Cerebellar nuclear complex (tissue), 1 donor: ENCODE measurements around the gene KCNMA1.
"Not testable (repeated sequence)": the region's sequence is repeated elsewhere in the genome, so short reads cannot be mapped to it uniquely, and the experiment has no call there.

Experiments used
- DNase-seq, 2 experiments: peaks; one replicate each; lab custom pipeline; 2025; lab: John Stamatoyannopoulos, UW

The KCNMA1 gene

GRCh38 chr10:77604941-77605351, 32.7 kb downstream of the KCNMA1 start:
- no peak for DNase-seq

DNA sequence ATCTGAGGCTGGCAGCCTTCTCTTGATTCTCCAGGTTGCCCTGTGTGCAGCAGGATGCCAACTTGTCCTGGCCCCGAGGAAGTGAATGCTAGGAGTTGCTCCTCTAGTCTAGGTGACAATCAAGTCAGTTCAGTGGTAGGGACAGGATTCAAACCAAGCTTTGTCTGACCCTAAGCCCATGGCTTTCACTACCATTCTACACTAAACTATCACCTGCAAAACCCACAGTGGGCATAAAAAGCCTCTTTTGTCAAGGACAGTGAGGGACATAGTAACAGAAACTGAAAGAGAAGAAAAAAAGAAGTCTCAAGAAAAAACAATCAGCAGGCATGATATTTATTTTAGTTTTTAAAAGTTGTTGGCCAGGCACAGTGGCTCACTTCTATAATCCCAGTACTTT, 33.5 kb downstream of the KCNMA1 start:
- DNase-seq, result no peak

DNA sequence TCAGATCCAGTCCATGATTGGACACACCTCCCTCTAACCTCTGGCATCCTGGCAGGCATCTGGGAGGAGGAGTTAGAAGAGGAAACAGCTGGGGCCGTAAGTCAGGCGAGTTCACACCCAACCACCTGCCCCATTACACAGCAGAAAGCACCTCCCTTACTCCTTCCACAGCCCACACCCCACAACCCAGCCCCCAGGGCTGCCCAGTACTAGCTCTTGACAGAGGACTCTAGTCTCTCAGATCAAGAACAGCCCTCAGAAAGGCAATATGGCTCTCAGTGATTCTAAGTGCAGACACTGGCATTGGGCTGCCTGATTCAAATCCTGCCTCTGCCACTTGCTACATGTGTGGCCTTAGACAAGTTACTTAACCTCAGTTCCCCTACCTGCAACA, 34.1 kb downstream of the KCNMA1 start:
- no peak for DNase-seq

GRCh38 chr10:77602913-77603533, 34.6 kb downstream of the KCNMA1 start:
- no peak for DNase-seq

- DNase-seq, result no peak
These were observed 35.2 kb downstream of the KCNMA1 start for GRCh38 chr10:77602231-77602912.

DNA sequence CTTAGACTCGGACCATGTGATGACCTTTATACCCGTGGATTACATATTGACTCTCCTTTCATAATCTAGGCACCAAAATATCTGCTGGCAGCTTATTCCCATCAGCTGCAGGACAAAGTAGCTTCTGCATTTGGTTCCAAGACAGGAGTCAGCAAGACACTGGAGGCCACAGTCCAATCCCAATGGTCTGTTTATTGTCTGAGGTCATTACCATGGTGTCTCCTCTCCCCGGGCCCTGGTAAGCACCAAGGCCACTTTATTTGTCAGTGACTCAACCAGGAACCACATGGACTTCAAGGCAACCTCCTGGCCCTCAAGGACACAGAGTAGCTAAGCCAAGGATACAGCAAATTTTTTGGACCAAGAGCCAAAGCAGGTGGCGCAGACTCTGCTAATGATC, 36.1 kb downstream of the KCNMA1 start:
- no peak for DNase-seq

- DNase-seq, result no peak
These were observed 37.0 kb downstream of the KCNMA1 start for GRCh38 chr10:77600640-77601039.

- DNase-seq, result no peak
These were observed 38.0 kb downstream of the KCNMA1 start for GRCh38 chr10:77599651-77600050.

DNA sequence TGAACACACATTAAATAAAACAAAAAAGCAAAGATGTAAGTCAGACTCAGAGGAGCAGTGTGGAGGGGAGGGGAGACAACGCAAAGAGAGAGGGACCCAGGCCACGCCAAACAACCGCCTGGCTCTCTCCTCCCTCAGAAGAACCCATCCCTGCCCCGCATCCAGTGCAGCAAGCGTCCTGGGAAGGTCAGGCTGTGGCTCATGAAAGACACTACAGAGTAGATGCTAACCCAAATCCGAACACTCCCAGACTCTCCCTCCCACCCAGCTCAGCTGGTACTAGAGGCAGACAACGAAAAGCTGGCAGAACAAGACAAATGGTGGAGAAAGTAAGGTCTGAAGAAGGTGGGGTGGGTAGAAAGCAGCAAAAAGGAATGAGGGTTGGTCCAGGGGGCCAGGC, 39.0 kb downstream of the KCNMA1 start:
- DNase-seq, result no peak

DNA sequence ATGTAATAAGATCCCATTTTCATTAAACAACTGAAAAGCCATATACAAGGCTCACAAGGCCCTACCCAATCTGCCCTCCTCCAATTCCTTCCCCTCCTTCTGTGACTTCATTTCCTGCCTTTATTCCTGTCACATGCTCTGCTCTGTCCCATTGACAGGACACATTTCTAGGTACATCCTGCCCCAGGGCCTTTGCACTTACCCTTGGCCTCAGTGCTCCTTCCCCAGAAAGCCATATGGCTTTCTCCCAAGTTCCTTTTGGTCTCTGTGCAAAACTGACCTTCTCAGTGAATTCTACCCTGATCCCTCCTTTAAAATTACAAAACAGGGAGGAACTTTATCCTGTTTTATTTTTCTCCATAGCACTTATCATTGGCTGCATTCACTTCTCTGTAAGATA, 40.0 kb downstream of the KCNMA1 start:
- DNase-seq, result no peak

DNA sequence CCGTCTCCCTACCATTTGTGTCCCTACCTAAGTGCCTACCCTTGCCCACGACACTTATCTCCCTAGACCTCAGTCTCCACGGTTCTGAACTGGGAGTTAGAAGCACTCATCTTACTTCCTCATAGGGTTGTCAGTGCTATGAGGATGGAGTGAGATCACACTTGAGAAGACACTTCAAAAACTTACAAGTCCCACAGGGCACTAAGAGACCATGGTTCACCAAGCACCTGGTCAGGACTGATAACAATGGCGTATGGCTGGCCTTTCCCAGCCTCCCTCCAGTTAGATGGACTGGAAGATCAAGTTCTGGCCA, 43.2 kb downstream of the KCNMA1 start:
- DNase-seq, result no peak

DNA sequence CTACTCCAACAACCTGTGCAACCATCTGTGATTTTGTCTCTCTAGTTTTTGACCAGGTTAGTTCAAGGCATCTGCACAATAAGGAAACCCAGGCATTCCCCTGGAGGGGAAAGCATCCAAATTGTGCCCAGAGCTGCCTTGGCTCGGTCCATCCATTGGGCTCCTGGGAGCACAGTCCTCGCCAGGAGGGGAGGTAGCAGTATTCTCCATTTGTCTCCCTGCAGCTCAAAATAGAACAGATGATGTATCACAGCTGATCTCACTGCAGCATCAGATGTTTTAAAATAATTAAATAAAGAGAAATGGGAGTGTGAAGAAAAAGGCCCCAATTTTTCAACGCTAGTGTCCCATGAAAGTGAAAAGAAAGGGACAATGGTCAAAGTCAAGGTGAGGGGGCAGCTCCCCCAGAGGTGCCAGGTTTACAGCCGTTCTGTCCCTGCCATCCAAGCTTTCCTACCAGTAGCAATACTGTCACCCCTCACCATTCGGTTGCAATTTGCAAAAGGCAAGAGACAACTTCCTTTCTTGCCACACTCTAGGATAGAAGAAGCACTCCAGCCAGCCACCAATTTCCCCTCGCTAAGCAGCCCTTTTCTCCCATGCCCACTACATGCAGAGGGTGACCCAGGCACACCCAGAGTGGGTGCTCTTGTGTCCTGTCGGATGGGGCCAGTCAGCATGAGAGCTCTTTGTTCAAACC, 43.7 kb downstream of the KCNMA1 start:
- no peak for DNase-seq

GRCh38 chr10:77592946-77593636, 44.5 kb downstream of the KCNMA1 start:
- no peak for DNase-seq

DNA sequence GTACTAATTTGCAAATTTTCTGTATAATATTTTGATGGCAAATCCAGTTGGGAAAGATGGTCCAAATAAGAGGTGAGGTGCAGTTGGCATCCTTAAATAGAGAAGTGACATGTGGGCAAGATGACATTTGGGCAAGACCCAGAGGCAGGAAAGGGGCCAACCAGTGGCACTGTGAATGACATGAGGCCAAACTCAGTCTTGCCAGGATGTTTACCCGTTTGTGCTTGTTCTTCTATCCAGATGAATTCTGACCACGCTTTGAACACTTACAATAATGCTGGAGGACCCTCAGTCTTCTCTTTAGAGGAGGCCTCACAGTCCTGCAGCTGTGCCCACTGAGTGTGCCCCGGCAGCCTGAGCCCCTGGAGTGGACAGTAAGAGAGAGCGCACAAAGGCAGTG, 45.1 kb downstream of the KCNMA1 start:
- DNase-seq, result no peak

DNA sequence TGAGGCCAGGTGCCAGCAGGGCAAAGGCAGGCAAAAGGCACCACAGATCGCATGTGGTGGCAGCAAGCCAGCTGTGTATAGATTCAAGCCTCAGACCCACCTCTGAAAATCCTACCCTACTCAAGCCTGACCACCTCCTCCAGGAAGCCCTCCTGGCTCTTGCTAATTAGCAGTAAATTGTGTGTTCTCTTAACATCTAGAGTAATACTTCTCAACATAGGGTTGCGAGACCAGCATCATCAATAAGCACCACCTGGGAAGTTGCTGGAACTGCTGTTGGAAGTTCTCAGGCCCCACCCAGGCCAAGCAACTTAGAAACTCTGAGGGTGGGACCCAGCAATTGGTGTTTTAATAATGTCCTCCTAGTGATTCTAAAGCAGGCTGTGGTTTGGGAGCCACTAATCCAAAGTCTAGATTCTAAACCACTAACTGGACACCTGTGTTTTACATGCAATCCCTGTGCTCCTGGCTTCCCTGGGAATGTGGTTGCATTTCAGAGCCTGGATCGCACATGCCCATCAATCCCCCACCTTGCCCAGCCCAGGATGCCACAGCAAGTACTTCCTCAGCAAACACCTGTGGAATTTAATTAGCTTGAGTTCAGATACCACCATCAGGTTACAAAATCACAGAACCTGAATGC, 46.2 kb downstream of the KCNMA1 start:
- DNase-seq, result no peak

DNA sequence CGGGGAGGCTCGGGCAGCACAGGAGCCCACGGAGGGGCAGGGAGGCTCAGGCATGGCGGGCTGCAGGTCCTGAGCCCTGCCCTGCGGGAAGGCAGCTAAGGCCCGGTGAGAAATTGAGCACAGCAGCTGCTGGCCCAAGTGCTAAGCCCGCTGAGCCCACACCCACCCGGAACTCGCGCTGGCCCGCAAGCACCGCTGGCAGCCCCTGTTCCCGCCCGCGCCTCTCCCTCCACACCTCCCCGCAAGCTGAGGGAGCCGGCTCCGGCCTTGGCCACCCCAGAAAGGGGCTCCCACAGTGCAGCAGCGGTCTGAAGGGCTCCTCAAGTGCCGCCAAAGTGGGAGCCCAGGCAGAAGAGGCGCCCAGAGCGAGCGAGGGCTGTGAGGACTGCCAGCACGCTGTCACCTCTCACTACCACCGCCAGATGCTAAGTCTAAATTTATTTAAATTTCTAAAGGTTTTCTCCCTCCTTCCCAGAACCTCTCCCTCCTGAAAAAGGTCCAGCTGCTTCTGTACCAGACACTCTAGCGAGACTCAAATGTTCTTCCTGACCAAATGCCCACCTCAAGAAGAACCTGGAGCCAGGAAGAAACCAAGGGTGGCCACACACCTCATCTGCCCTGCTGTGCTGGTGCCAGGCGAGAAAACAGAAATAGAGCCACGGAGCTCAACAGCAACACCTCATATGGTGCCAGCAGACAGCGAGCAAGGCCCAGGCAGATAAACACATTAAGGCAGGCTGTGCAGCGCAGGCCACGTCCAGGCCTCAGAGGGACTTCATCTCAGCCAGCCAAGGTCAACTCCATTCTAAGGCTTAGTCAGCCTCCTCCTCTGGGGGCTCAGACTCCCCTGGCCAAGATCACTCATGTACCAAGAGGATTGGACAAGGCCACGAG, 47.0 kb downstream of the KCNMA1 start:
- no peak for DNase-seq

DNA sequence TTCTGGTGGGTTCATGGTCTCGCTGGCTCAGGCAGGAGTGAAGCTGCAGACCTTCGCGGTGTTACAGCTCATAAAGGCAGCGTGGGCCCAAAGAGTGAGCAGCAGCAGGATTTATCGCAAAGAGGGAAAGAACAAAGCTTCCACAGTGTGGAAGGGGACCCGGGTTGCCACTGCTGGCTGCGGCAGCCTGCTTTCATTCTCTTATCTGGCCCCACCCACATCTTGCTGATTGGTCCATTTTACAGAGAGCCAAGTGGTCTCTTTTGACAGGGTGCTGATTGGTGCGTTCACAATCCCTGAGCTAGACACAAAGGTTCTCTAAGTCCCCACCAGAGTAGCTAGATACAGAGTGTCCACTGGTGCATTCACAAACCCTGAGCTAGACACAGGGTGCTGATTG, 47.9 kb downstream of the KCNMA1 start:
- DNase-seq, result not testable (repeated sequence)

- no peak for DNase-seq
These were observed 48.7 kb downstream of the KCNMA1 start for GRCh38 chr10:77588886-77589285.

DNA sequence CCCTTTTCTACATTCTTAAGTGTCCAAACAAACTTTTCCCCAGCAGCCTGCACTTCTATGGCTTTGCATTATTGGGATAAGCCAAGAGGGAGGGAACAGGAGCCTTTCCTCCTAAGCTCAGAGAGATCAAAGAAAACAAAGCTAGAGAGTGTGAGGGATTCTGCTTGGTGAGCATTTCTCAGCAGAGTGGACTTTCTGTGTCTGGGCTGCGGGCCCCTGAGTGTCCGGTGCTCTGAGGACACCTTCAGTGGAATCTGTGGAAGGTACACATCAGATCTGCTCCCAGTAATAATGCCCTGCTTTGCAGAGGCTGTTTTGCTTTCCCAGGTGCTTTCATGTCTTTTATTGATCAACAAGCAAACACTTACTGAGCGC, 50.2 kb downstream of the KCNMA1 start:
- no peak for DNase-seq

DNA sequence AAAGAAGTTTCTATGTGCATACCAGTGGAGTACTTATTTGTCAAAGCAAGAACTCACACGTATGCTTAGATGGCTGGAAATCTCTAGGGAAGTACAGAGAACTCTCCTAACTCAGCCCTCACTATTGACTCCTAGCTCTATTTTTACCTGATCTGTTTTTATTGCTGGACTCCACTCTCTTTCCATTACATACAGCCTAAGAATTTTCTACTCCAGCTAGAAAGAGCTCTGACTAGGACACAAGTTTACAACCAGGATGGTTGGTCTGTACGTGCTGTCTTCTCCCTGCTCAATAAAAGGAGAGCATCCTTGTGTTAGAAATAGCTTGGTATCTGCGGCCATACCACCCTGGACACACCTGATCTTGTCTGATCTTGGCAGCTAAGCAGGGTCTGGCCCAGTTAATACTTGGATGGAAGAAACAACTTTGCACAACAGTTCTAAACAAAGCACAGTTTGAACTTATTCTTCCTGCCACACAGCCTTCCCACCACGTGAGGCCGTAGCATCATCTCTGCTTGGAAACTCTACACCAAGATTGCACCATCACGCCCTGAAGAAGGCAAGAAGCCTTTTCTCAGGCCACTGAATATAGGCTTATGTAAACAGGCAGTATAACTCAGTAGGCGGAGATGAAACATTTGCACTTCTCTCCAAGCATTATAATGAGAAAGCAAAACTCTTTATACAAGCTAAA, 50.7 kb downstream of the KCNMA1 start:
- no peak for DNase-seq

GRCh38 chr10:77584938-77585337, 52.7 kb downstream of the KCNMA1 start:
- DNase-seq, result no peak
